Stimulated activated CD4-positive, alpha-beta T cell treated with anti-CD3 and anti-CD28 coated beads, TNF-alpha, amount 100 ng/mL, for 1 hour (primary cell): Measurements from ENCODE around the gene TESMIN.

ENCODE experiments used
- DNase-seq, 3 donors: peaks; one replicate each; pipeline ENCODE4 v3.0.0-alpha.2; 2020; ENCODE audit warnings: low read depth in 3 of 3, low spot score in 1 of 3

Gene TESMIN

GRCh38 chr11:68714060-68714856, 37.1 kb downstream of the TESMIN start:
- no peak for DNase-seq

- DNase-seq: no peak
These were observed 40.2 kb downstream of the TESMIN start for GRCh38 chr11:68711114-68711513.

DNA sequence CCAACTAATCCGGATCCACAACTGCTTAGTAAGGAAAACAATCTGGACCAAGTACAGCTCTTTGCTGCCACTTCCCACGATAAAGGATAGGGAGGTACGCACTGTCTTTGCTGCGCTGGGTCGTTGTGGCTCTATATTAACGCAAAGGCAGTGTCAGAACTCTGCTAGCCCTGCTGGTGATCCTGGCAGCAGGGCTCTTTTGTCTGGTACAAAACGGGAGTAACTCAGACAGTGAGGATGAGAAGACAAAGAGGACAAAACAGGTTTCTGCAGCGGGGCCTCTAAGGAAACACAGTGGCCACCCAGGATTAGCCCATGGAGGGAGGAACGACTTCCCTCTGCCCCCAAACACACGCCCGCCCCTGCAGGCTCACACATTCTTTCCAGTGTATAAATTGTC, 40.9 kb downstream of the TESMIN start:
- DNase-seq: no peak

- DNase-seq: no peak
These were observed 42.3 kb downstream of the TESMIN start for GRCh38 chr11:68709062-68709461.

DNA sequence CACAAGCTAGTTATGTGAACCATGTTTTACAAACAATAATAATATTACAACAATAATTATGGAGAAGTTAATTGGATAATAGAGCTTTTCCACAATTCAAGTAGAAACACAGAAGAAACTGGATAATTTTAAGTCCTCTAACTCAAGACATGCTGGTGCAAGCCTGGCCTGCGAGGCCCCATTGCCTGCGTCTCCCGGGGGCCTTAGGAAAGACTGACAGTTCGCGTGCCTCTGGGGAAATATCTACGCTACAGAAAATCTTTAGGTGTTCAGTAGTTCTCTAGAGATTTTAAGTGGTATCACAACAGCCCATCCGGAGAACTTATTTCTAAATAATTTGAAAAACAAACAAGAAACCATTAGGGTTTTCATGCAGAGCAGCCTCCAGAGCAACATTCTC, 43.8 kb downstream of the TESMIN start:
- no peak for DNase-seq

DNA sequence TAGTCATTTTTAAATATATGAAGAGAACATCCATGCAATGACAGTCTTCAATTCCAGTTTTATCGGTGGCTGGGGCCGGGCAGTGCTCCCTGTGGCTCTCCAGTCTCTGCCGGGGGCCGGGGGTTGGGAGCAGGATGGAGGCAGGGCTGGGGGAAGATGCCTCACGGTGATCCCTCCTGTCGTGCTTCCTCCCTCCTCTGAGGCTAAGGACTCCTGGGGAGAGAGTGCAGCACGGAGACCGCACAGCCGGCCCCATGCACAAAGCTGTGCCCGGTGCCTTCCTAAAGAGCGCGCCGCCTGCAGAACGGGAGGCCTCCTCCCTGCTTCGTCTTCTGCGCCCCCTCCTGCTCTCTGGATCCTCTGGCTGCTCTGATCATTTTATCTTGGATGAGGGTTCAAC, 46.4 kb downstream of the TESMIN start:
- no peak for DNase-seq

DNA sequence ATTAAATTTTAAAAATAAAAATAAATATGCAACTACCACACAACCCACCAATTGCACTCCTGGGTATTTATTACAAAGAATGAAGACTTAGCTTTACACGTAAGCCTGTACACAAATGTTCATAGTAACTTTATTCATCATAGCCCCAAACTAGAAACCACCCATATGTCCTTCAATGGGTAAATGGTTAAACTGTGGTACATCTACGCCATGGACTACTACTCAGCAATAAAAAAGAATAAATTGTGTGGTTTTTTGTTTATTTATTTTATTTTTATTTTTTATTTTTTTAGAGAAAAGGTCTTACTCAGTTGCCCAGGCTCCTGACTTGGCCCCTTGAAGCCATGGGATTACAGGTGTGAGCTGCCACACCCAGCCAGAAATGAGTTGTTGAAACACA, 52.3 kb downstream of the TESMIN start:
- no peak for DNase-seq

DNA sequence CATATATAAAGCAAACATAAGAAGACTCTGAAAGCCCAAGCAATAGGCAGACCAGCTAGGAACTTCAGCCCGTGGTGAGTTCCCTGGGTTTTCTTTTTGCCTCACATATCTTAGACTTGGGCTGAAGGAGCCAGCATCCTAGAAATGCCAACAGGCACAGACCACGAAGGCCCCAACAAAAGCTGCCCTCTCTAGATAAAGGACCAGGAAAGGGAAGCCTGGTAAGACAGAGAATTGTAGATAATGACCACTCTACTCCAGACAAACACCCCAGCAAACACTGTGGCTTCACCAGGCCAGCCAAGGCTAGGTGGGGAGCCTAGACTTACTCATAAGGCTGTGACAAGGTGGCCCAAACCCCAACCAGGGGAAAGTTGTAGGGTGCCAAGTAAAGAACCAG, 55.8 kb downstream of the TESMIN start:
- no peak for DNase-seq

DNA sequence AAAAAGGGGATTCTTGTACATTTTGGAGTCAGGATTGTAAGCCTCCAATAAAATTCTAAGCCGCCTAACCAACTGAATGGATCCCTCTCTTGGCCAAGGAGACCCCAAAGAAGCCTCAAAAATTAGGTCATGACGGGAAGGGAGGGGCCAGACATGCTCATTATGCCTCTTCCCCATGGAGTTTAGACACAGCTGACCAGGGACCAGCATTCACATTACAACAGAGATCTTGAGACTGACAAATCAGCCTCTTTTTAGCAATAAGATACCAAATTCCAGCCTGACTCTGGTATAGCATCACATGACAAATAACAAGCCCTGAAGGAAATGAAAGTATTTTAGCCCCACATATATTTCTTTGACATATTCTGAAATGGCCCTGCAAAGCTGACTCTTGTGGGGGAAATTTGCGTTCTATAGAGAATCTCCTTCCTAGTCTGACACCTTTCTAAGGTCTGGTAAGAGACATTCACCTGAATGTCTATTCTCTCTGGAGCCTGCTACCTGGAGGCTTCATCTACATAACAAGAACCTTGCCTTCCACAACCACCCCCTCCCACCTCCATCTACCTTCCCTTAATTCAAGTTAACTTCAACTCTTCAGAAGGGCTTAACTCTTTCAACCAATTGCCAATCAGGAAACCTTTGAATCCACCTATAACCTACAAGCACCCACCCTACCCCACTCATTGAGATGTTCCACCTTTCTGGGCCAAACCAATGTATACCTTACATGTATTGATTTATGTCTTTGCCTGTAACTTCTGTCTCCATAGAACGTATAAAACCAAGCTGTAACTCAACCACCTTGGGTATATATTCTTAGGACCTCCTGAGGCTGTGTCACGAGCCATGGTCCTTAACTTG, 56.7 kb downstream of the TESMIN start:
- DNase-seq: no peak

- DNase-seq: no peak
These were observed 57.8 kb downstream of the TESMIN start for GRCh38 chr11:68693484-68693882.

DNA sequence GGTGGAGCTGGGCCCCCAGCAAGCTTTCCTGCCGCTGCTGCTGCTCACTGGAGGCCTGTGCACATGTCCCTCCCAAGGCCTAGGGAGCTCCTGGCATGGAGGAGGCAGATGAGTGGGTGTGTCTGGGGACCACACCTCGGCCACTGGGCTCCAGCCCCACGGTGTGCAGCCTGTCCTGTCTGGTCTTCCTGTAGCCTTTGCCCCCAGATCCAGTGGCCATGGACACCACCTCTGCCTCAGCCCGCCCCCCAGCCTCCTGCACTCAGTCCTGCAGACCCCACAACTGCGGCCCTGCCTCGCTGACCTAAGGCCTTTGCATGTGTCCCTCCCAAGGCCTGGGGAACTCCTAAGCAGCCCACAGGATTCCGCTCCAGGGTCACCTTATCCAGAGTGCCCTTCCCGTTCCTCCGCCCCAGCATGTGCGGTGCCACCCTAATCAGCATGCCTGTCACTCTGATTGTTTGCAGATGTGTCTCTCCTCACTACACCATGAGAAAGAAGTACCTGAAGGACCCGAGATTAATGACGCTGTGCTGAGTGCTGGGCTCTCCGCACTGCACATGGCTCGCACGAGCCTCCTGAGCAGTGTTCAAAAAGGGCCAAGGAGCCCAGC, 58.3 kb downstream of the TESMIN start:
- no peak for DNase-seq

DNA sequence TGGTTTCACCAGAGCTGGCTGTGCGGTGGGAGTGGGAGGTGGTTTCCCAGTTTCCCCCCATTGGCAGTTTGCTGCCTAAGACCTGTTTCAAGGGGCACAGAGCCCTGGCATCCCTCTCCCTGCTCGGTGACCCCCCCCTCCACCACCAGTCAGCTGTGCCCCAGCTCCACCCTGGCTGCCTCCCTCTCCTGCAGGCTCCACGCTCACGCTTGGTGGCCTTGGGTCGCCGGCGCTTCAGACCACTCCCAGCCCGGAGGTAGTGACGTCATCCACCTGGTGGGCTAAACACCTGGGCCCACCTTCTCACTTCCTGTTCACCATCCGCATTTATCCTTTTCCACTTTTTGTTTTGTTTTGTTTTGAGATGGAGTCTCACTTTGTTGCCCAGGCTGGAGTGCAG, 59.2 kb downstream of the TESMIN start:
- DNase-seq: no peak

DNA sequence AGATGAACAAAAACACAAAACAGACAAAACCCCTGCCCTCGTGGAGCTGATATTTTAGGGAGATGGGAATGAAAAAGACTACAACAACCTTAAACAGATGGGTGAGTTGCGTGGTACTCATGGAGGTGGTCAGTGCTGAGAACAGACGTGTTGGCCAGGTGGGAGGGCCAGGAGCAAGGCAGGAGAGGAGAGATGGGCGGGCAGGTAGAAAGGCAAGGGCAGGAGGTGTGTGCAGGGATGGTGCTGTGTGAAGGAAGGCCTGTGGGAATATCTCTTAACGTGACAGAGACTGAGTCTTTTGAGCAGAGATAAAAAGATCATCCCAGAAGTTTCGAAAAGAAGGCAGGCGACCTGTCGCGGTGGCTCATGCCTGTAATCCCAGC, 59.9 kb downstream of the TESMIN start:
- DNase-seq: no peak

GRCh38 chr11:68690671-68691401, 60.5 kb downstream of the TESMIN start:
- DNase-seq: no peak

DNA sequence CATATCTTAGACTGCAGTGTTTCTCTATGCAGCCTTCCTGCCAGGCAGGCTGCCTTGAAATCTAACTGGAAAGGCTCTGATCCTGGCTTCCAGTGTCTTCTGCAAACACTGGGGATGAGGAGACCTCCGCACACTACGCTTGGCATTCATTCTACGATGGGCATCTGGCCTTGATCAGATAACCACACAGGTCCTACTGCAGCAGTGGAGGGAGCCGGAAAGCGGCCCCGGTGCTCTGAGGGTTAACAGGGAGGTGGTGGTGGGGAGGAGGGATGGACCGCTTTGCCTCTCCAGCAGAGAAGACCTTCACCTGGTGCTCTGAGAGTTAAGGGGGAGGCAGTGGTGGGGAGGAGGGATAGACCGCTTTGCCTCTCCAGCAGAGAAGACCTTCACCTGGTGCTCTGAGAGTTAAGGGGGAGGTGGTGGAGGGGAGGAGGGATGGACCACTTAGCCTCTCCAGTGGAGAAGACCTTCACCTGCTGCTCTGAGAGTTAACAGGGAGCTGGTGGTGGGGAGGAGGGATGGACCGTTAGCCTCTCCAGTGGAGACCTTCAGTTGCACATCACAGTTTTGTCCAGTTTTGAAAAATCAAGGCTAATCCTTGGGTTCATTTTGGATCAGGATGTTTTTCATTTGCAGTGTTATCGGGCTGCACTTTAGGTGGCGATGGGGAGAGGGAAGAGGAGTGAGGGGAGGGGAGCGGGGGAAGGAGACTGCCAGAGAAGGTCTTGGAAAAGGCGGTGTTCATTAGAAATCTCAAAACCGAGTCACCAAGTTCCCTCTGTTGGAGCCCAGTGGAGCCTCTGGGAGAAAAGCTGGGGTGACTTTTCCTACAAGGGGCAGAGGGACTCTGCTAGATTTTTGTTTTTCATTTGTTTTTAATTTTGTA, 61.3 kb downstream of the TESMIN start:
- DNase-seq: no peak

GRCh38 chr11:68688881-68689280, 62.4 kb downstream of the TESMIN start:
- no peak for DNase-seq

DNA sequence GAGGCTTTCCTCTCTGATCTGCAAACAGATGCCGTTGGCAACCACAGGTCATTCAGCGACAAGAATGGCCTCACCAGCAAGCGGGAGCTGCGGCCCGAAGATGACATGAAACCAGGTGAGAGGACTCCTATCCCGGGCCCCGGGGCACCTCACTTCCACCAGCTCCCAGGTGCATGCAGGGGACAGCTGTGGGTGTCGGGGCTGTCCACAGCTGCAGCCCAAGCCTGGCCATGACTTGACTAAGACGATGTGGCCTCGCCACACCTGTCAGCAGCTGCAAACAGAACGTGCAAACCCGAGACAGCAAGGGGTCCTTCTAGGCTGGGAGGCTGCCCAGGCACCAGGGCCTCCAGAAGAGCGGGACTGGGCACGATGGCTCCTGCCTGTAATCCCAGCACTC, 63.3 kb downstream of the TESMIN start:
- DNase-seq: no peak

- DNase-seq: no peak
These were observed 64.0 kb downstream of the TESMIN start for GRCh38 chr11:68687311-68687710.

DNA sequence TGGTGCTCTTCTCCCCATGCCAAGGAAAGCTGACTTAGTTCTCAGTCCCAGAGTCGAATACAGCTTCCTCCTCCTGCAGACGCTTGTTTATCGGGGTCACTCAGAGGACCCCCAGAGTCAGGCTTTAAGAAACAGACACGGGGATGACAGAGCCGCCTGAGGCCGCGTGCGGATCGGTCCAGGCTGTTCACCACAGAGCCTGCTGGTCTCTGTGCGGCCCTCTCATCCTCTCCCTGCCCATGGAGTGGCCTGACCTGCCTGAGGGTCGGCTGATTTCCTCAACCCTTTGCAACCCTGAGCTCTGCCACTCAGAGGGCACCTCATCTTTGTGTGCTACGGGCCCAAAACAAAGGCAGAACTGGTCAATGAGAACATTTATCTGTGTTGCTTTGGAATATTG, 64.8 kb downstream of the TESMIN start:
- no peak for DNase-seq

- DNase-seq: no peak
These were observed 65.5 kb downstream of the TESMIN start for GRCh38 chr11:68685656-68686380.
